HL-60/S4 treated with phorbol 12-myristate 13-acetate at 8.2 ng/mL for 4 days and 3 days (cell line): ENCODE results near the gene CCNY.

Source experiments
- in situ Hi-C: fragments of 300-500 bp; cut with MboI; formaldehyde crosslinking; loops from 2 replicates; pipeline ENCODE4 v1.15.0; 2022; ENCODE audit warnings: low sequenced_read_pairs

The CCNY gene

GRCh38 chr10:35467186-35467585 lies 130.9 kb downstream of the CCNY start:
- in situ Hi-C loops, result no loop called here

GRCh38 chr10:35470248-35470924 lies 134.1 kb downstream of the CCNY start:
- in situ Hi-C loops, result no loop called here

GRCh38 chr10:35470925-35471315 lies 134.6 kb downstream of the CCNY start:
- in situ Hi-C loops, result no loop called here

GRCh38 chr10:35471435-35471834 lies 135.1 kb downstream of the CCNY start:
- in situ Hi-C loops, result no loop called here

- in situ Hi-C loops, result no loop called here
These were observed 143.8 kb downstream of the CCNY start for GRCh38 chr10:35480142-35480541.

- in situ Hi-C loops, result no loop called here
These were observed 145.1 kb downstream of the CCNY start for GRCh38 chr10:35481413-35481812.

GRCh38 chr10:35486297-35486990 lies 150.1 kb downstream of the CCNY start:
- in situ Hi-C loops, result no loop called here

GRCh38 chr10:35487336-35488034 lies 151.2 kb downstream of the CCNY start:
- in situ Hi-C loops, result no loop called here

- in situ Hi-C loops, result no loop called here
These were observed 151.9 kb downstream of the CCNY start for GRCh38 chr10:35488228-35488627.

- in situ Hi-C loops, result no loop called here
These were observed 156.3 kb downstream of the CCNY start for GRCh38 chr10:35492386-35493195.

- in situ Hi-C loops, result no loop called here
These were observed 157.1 kb downstream of the CCNY start for GRCh38 chr10:35493196-35494118.

- in situ Hi-C loops, result no loop called here
These were observed 159.3 kb downstream of the CCNY start for GRCh38 chr10:35495521-35496119.

GRCh38 chr10:35497909-35498308 lies 161.6 kb downstream of the CCNY start:
- in situ Hi-C loops, result no loop called here

- in situ Hi-C loops, result no loop called here
These were observed 162.4 kb downstream of the CCNY start for GRCh38 chr10:35498693-35499092.

GRCh38 chr10:35501923-35502322 lies 165.6 kb downstream of the CCNY start:
- in situ Hi-C loops, result no loop called here

GRCh38 chr10:35502692-35503091 lies 166.4 kb downstream of the CCNY start:
- in situ Hi-C loops, result no loop called here

GRCh38 chr10:35503578-35503977 lies 167.3 kb downstream of the CCNY start:
- in situ Hi-C loops, result no loop called here

- in situ Hi-C loops, result no loop called here
These were observed 167.8 kb downstream of the CCNY start for GRCh38 chr10:35504132-35504531.

GRCh38 chr10:35505241-35505873 lies 169.0 kb downstream of the CCNY start:
- in situ Hi-C loops, result no loop called here
